GM10248 (cell line): Measurements from ENCODE around the gene DDX56.

ENCODE experiments used
- CTCF ChIA-PET: fragments of 300-600 bp; sonication (Branson Sonifier 250); formaldehyde crosslinking; extraction: SDS; loops from one replicate; lab custom pipeline; 2021; ENCODE audit warnings: antibody characterized with exemption; lab: Yijun Ruan, JAX
- POLR2A ChIA-PET: fragments of 350-650 bp; sonication (Branson Sonifier 250); formaldehyde crosslinking; extraction: SDS; loops from one replicate; lab custom pipeline; 2020; ENCODE audit warnings: antibody characterized with exemption; lab: Yijun Ruan, JAX
- DNase-seq: peaks from one replicate; pipeline ENCODE4 v3.0.0; 2012; ENCODE audit errors: extremely low spot score
- CTCF ChIP-seq: IDR thresholded peaks from 2 replicates; pipeline ENCODE4 v1.5.1; 2012; ENCODE audit warnings: mild to moderate bottlenecking, low read depth; ENCODE audit errors: extremely low read depth, missing control alignments, control extremely low read depth

Gene DDX56

GRCh38 chr7:44534501-44534900 lies 39.2 kb downstream of the DDX56 start:
- CTCF ChIA-PET: interaction anchor here (1.0 to 8.2 kb wide), 34 partner anchors 10 to 437 kb away, joined by 3 to 53 read pairs (median 4); partner anchors contain the start of gene YKT6
- TF ChIP-seq CTCF: peak; percentile 44
- POLR2A ChIA-PET: no interaction called here
- DNase-seq: peak; percentile 86

GRCh38 chr7:44534087-44534486 lies 39.6 kb downstream of the DDX56 start:
- DNase-seq: no peak
- CTCF ChIA-PET: interaction anchor here (1.0 to 8.2 kb wide), 30 partner anchors 10 to 437 kb away, joined by 3 to 53 read pairs (median 4); partner anchors contain the start of gene YKT6
- TF ChIP-seq CTCF: no peak
- POLR2A ChIA-PET: no interaction called here

- TF ChIP-seq CTCF: no peak
- ChIA-PET CTCF (interaction anchor here (1.0 to 8.2 kb wide), 13 partner anchors 12 to 292 kb away, joined by 3 to 53 read pairs (median 5); no protein-coding TSS in a partner anchor), POLR2A (no interaction called here)
- peak; percentile 17 for DNase-seq
Measured at GRCh38 chr7:44533301-44534055, 40.2 kb downstream of the DDX56 start.

- CTCF ChIA-PET: interaction anchor here (1.4 to 8.2 kb wide), 2 partner anchors 14 to 33 kb away, joined by 4 to 53 read pairs; no protein-coding TSS in a partner anchor
- no peak for TF ChIP-seq CTCF
- POLR2A ChIA-PET: no interaction called here
- DNase-seq: peak; percentile 10
Measured at GRCh38 chr7:44531421-44532380, 42.0 kb downstream of the DDX56 start.

GRCh38 chr7:44530990-44531389 lies 42.7 kb downstream of the DDX56 start:
- no peak for DNase-seq
- TF ChIP-seq CTCF: no peak
- CTCF ChIA-PET: no interaction called here
- POLR2A ChIA-PET: no interaction called here

GRCh38 chr7:44524811-44525388 lies 48.8 kb downstream of the DDX56 start:
- CTCF ChIA-PET: interaction anchor here (3.9 kb wide), 1 partner anchor 11 kb away, joined by 24 read pairs; no protein-coding TSS in a partner anchor
- POLR2A ChIA-PET: no interaction called here
- no peak for TF ChIP-seq CTCF
- DNase-seq: no peak
